T-helper 17 cell (primary cell): ENCODE results near the gene NME7. TPM values are rescaled to one million over a fixed set of nuclear protein-coding genes. Genes with fewer than 3 reads are reported as not detected.

Experiments
- ATAC-seq: fragments of 150-1000 bp; cut with Tn5 transposase; 2 replicates; pipeline ENCODE4 v1.10.0; 2021; ENCODE audit warnings: mild to moderate bottlenecking, moderate library complexity
- DNase-seq, 3 donors: peaks; one replicate each; pipeline versions ENCODE4 v3.0.0 to v3.0.0-alpha.2; 2020 to 2021
- H3K9me3 ChIP-seq: one replicate; pipeline ENCODE4 v1.7.0; 2013; ENCODE audit warnings: low read length, mild to moderate bottlenecking; ENCODE audit not compliant: control insufficient read depth, poor library complexity, severe bottlenecking
- H3K27ac Mint-ChIP-seq: one replicate; pipeline ENCODE4 v1.8.0; 2022; ENCODE audit warnings: mild to moderate bottlenecking, moderate library complexity, mixed read lengths
- H3K27me3 Mint-ChIP-seq: one replicate; pipeline ENCODE4 v1.8.0; 2022; ENCODE audit warnings: mixed read lengths
- H3K36me3 Mint-ChIP-seq: one replicate; pipeline ENCODE4 v1.8.0; 2022; ENCODE audit warnings: low read depth, mixed read lengths
- H3K4me1 Mint-ChIP-seq: one replicate; pipeline ENCODE4 v1.8.0; 2022; ENCODE audit warnings: mild to moderate bottlenecking, mixed read lengths
- H3K4me3 Mint-ChIP-seq: one replicate; pipeline ENCODE4 v1.8.0; 2022; ENCODE audit warnings: mild to moderate bottlenecking, moderate library complexity, mixed read lengths
- total RNA-seq, 4 donors: library from RNA in 2 of 4; stranded (reverse) in 2 of 4; gene quantifications; one replicate each; pipeline ENCODE4 v1.2.3 and lab custom pipeline; 2022 to 2026

The NME7 gene
- total RNA-seq, 2 donors from 2014 or later: 9.1 to 9.2 TPM

DNA sequence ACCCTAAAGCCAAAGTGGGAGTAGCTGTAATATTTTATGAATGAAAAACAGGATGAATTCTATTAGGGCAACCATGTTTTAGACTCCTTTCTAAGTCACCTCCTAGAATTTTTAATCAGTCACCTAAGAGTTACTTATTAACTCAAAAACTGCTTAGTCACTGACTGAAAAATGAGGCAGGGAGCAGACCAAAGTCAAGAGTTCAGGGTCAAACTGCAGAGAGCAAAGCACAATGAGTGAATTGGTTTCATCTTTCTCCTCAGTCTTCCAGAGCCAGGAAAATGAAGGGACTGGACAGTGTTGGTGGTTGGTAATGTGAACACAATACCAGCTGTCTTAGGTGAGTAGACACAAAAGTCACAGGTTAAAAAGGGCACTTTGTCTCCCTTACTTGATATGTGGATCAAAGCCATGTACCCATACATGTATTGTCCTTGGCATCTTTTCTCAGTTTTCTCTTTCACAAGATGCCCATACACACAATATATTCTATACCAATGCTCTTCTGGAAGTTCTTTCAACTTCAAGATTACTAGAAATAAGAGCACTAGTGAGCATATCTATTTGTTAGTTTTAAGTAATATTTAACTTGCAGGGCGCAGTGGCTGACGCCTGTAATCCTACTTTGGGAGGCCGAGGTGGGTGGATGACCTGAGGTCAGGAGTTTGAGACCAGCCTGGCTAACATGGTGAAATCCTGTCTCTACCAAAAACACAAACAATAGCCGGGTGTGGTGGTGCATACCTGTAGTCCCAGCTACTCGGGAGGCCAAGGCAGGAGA is 218.9 kb downstream of the NME7 start:
- ATAC-seq: no peak
- H3K9me3 ChIP-seq: no peaks in the 10 kb centered on the region
- Mint-ChIP-seq H3K27ac (no peak overlapping the region), H3K36me3 (peaks cover 3% of the 10 kb centered on the region), H3K27me3 (no peaks in the 10 kb centered on the region), H3K4me1 (peaks cover 3% of the 10 kb centered on the region), H3K4me3 (no peak overlapping the region)
- no peak for DNase-seq

GRCh38 chr1:169146576-169147214 is 220.9 kb downstream of the NME7 start:
- ATAC-seq (no peak), DNase-seq (no peak)
- no peak overlapping the region for H3K27ac Mint-ChIP-seq
- H3K9me3 ChIP-seq: no peaks in the 10 kb centered on the region
- no peaks in the 10 kb centered on the region for H3K36me3 Mint-ChIP-seq
- peaks cover 3% of the 10 kb centered on the region for H3K4me1 Mint-ChIP-seq
- no peaks in the 10 kb centered on the region for H3K27me3 Mint-ChIP-seq
- no peak overlapping the region for H3K4me3 Mint-ChIP-seq

- H3K9me3 ChIP-seq: no peaks in the 10 kb centered on the region
- no peak overlapping the region for H3K4me3 Mint-ChIP-seq
- H3K27ac Mint-ChIP-seq: no peak overlapping the region
- no peak for DNase-seq
- no peak for ATAC-seq
- H3K27me3 Mint-ChIP-seq: no peaks in the 10 kb centered on the region
- no peaks in the 10 kb centered on the region for H3K36me3 Mint-ChIP-seq
- H3K4me1 Mint-ChIP-seq: peaks cover 3% of the 10 kb centered on the region
These were observed 222.5 kb downstream of the NME7 start for GRCh38 chr1:169144941-169145626.

GRCh38 chr1:169143984-169144383 is 223.6 kb downstream of the NME7 start:
- Mint-ChIP-seq H3K27ac (no peak overlapping the region), H3K4me3 (no peak overlapping the region), H3K4me1 (peaks cover 3% of the 10 kb centered on the region)

DNA sequence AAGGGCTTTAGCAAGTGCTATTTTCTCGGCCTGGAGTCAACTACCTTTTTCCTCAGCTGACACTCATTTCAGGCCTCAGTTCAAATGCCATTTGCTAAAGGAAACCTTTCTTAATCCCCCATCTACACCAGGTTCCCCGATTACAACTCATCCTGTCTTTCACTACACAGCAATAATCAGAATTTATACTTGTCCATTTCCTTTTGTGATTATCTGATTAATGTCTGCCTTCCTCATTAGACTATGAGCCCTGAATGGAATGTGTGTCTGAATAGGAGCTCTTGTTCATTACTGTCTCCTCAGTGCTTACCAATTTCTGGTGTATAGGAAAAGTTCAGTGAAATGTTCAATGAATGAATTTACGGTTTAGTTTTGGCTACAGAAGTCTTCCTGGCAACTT is 224.3 kb downstream of the NME7 start:
- Mint-ChIP-seq H3K4me1 (peaks cover 3% of the 10 kb centered on the region), H3K27ac (no peak overlapping the region), H3K4me3 (no peak overlapping the region), H3K27me3 (no peaks in the 10 kb centered on the region), H3K36me3 (no peaks in the 10 kb centered on the region)
- H3K9me3 ChIP-seq: no peaks in the 10 kb centered on the region
- DNase-seq: no peak
- ATAC-seq: no peak

More at GRCh38 chr1:169143984-169144383, 223.6 kb downstream of the NME7 start:
- DNase-seq: no peak
- Mint-ChIP-seq H3K27me3 (no peaks in the 10 kb centered on the region), H3K36me3 (no peaks in the 10 kb centered on the region)
- no peaks in the 10 kb centered on the region for H3K9me3 ChIP-seq
- ATAC-seq: no peak

GRCh38 chr1:169142129-169142528 is 225.5 kb downstream of the NME7 start:
- DNase-seq: no peak
- no peak overlapping the region for H3K4me3 Mint-ChIP-seq
- H3K27me3 Mint-ChIP-seq: no peaks in the 10 kb centered on the region
- peaks cover 3% of the 10 kb centered on the region for H3K4me1 Mint-ChIP-seq
- H3K27ac Mint-ChIP-seq: peak overlapping the region; percentile 11
- ATAC-seq: no peak
- H3K36me3 Mint-ChIP-seq: no peaks in the 10 kb centered on the region
- H3K9me3 ChIP-seq: no peaks in the 10 kb centered on the region

DNA sequence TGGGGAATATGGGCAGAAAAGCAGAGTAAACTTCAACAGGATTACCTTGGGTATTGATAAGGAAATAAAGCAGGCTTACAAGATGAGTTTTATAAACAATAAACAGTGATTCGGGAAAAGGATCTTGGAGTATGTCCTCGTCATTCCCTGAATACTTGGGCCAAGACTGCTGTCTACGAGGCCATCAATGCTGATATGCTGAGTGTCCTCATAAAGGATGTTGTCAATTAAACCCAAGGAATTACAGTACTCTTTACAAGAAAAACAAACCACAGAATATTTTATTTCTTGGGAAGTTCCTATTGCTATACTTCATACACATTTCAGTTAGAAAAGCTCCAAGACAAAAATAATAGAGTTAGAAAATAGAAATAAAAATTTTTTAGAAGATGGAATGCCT is 226.2 kb downstream of the NME7 start:
- Mint-ChIP-seq H3K27ac (no peak overlapping the region), H3K27me3 (no peaks in the 10 kb centered on the region), H3K36me3 (no peaks in the 10 kb centered on the region), H3K4me1 (peaks cover 3% of the 10 kb centered on the region), H3K4me3 (no peak overlapping the region)
- ATAC-seq (no peak), DNase-seq (no peak)
- no peaks in the 10 kb centered on the region for H3K9me3 ChIP-seq

DNA sequence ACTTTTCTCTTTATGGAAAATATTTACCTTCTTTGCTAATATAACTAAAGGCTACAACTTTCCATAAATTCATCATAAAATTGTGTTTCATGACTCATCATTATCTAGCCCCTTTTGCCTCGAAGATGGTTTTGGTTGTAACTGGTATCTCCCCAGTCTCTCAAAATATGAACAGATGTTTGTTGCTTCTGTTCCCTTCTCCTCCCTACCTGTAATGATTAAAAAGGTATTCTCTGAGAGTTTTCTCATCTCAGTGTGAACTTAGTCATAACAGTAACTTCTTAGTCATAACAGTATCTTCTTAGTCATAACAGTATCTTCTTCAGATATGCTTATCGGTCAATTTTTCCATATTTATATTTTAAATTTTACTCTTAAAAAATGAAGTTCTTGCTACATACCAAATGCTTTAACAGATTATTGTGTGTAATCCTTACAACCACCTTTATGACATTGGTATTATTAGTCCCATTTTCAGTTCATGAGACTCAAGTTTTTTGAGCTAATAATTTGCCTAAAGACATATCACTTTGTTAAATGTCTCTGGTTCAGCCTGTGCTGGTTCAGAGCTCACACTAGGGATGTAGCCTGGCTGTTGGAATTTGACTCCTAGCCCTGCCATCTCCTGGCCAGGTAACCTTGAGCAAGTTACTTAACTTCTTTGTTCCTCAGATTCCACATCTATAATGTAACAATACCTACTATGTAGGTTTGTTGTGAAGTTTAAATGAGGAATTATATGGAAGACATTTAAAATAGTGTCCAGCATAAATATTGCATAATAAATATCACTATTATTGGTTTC is 228.5 kb downstream of the NME7 start:
- DNase-seq (no peak), ATAC-seq (no peak)
- Mint-ChIP-seq H3K27ac (no peak overlapping the region), H3K4me3 (no peak overlapping the region), H3K27me3 (no peaks in the 10 kb centered on the region), H3K4me1 (peaks cover 3% of the 10 kb centered on the region), H3K36me3 (no peaks in the 10 kb centered on the region)
- H3K9me3 ChIP-seq: no peaks in the 10 kb centered on the region

DNA sequence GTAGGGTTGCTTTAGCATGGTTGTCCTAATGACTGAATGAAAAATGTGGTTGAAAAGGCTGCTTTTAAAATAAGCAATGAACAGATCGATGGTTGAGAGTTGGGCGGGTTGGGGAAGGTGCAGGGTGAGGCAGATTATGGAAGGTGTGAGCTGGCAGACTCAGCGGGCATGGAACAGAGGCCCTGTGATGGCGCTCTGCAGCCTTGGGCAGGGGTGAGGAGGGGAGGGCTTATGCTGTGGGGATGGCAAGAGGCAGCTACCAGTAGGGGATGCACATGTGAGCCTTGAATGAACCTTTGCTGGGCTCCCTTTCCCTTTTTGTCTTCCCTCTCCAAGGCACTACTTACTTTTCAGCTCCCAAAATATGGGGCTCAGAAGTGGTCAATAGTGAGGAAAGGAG is 230.2 kb downstream of the NME7 start:
- DNase-seq: no peak
- Mint-ChIP-seq H3K36me3 (no peaks in the 10 kb centered on the region), H3K4me3 (no peak overlapping the region), H3K27me3 (no peaks in the 10 kb centered on the region), H3K27ac (no peak overlapping the region), H3K4me1 (no peaks in the 10 kb centered on the region)
- ATAC-seq: no peak
- H3K9me3 ChIP-seq: no peaks in the 10 kb centered on the region

DNA sequence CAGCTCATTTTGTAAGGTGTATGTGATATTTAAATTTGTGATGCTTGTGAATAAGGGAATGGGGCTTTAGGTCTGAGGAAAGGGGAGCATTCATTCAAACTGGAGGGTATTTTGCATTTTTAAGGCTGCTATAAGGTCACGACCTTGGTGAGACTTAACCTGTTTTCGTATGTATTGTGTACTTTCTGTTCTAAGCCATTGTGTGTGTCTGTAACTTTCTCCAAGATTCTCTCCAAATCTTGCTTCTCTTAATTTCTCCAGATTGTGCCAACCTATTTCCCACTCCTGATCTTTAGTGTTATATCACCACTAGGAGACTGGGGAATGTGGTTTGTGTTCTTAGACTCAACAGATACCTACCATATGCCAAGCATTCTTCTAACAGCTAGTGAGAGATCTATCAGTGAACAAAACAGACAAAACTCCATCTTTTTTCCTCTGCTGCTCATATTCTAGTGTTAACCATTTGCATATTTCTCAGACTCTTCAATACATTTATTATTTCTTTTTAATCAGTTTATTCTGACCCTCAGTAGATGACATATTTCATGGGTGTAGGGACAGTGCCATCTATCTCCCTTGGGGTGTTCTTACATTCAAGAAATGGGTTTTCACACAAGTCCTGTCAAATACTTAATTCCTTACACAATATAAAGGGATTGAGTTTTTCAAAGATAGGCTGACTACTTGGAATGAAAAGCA is 233.6 kb downstream of the NME7 start:
- no peaks in the 10 kb centered on the region for H3K4me1 Mint-ChIP-seq
- no peak overlapping the region for H3K27ac Mint-ChIP-seq
- H3K9me3 ChIP-seq: no peaks in the 10 kb centered on the region
- DNase-seq (no peak), ATAC-seq (no peak)
- H3K36me3 Mint-ChIP-seq: peaks cover 2% of the 10 kb centered on the region
- H3K27me3 Mint-ChIP-seq: no peaks in the 10 kb centered on the region
- H3K4me3 Mint-ChIP-seq: no peak overlapping the region

- H3K27ac Mint-ChIP-seq: no peak overlapping the region
- DNase-seq: no peak
- peaks cover 2% of the 10 kb centered on the region for H3K36me3 Mint-ChIP-seq
- H3K4me1 Mint-ChIP-seq: no peaks in the 10 kb centered on the region
- ATAC-seq: no peak
- H3K9me3 ChIP-seq: no peaks in the 10 kb centered on the region
- H3K27me3 Mint-ChIP-seq: no peaks in the 10 kb centered on the region
- H3K4me3 Mint-ChIP-seq: no peak overlapping the region
These were observed 234.4 kb downstream of the NME7 start for GRCh38 chr1:169133228-169133576.

- no peak for ATAC-seq
These were observed 234.9 kb downstream of the NME7 start for GRCh38 chr1:169132512-169133227.

More at GRCh38 chr1:169132512-169133227, 234.9 kb downstream of the NME7 start:
- Mint-ChIP-seq H3K27ac (peak overlapping the region; percentile 27), H3K4me1 (no peaks in the 10 kb centered on the region), H3K4me3 (no peak overlapping the region), H3K36me3 (peaks cover 2% of the 10 kb centered on the region), H3K27me3 (no peaks in the 10 kb centered on the region)
- H3K9me3 ChIP-seq: no peaks in the 10 kb centered on the region
- no peak for DNase-seq
